ENCODE results near the gene INPP5A.

DNA sequence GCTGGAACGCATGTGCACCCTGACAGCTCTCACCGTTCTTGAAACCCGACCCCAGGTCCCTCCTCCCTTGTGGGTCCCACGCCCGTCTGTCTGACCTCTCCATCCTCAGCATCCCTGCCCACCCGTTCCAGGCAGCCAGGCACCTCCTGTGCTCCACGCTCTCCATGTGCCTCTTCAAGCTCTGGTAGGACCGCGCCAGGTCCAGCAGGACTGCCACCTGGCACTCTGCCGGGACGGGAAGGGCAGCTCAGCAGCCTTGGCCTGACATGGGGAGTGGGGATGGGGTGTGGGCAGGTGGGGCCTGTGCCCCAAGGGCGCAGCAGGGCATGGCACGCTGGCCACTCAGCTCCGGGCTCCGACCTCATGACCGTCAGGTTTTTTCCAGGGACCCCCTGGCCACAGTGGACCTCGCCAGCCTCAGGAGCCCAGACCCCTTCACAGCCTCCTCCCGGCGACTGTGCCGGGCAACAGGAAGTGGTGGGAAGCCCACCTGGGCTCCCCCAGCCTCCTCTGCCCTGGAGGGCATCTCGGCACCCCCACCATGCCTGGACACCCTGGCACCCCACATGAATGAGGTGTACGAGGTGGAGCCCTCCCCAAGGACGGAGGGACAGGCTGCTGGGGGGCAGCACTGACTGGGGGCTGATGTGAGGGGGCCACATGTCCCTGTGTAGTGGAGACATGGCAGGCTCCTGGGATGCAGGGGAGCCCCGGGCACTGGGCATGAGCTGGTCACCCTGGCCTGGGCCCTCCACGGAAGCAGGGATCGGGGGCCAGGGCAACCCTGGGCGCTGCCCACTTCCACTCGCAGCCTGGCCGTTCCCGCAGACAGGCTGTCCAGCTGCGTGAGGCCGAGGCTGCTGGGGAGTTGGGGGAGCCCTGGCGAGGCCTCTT, 273.5 kb downstream of the INPP5A start:
- TF ChIP-seq POLR2A (IDR thresholded peaks at IDR 0.05) = no peak
- TF ChIP-seq, protein P1, sequence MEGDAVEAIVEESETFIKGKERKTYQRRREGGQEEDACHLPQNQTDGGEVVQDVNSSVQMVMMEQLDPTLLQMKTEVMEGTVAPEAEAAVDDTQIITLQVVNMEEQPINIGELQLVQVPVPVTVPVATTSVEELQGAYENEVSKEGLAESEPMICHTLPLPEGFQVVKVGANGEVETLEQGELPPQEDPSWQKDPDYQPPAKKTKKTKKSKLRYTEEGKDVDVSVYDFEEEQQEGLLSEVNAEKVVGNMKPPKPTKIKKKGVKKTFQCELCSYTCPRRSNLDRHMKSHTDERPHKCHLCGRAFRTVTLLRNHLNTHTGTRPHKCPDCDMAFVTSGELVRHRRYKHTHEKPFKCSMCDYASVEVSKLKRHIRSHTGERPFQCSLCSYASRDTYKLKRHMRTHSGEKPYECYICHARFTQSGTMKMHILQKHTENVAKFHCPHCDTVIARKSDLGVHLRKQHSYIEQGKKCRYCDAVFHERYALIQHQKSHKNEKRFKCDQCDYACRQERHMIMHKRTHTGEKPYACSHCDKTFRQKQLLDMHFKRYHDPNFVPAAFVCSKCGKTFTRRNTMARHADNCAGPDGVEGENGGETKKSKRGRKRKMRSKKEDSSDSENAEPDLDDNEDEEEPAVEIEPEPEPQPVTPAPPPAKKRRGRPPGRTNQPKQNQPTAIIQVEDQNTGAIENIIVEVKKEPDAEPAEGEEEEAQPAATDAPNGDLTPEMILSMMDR (IDR thresholded peaks at IDR 0.05) = no peak
